ENCODE results near the gene PRSS1.
"Not testable (repeated sequence)": the region's sequence is repeated elsewhere in the genome, so short reads cannot be mapped to it uniquely, and the experiment has no call there.

Gene PRSS1

GRCh38 chr7:142749218-142749993, at the start of gene PRSS1:
PRSS1 (plus strand) TSS chr7:142749472; CDS start chr7:142749485, 13 bp downstream.
- DNase-seq = no peak

DNA sequence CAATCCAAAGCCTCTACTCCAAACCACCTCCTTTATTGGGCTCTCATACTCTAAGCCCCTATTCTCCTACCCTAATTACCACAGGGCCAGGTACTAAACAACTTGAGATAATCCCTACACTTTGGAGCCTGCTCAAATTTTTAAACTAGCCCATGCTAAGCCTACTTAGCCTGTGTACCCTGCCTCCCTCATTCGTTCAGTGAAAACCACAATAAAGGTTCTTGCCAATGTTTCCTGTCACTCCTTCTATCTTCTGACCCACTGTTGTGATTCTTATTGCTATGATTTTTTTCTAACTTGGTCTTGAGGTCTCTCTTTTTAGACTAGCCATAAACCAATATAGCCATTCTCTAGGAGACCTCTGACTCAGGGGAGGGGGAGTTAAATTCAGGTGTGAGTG, 48.3 kb upstream of the PRSS1 start:
- DNase-seq = not testable (repeated sequence)

DNA sequence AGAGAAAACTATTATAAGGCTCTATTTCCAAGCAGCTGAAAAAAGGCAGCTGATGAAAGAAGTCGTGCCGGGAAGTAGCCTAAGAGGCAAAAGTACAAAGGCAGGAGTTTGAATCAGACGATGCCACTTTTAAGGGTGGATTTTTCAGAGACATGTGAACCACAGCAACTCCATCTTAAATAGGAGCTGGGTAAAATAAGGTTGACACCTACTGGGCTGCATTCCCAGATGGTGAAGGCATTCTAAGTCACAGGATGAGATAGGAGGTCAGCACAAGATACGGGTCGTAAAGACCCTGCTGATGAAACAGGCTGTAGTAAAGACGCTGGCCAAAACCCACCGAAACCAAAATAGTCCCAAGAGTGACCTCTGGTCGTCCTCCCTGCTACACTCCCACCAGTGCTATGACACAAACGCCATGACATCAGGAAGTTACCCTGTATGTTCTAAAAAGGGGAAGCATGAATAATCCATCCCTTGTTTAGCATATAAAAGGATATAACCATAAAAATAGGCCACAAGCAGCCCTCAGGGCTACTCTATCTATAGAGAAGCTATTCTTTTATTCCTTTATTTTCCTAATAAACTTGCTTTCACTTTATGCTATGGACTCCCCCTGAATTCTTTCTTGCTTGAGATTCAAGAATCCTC, 45.5 kb upstream of the PRSS1 start:
- DNase-seq = peak; percentile 81 to 90 (median 90)

- peak; percentile 53 to 71 (median 54) for DNase-seq
Observed at GRCh38 chr7:142708726-142709125, 40.5 kb upstream of the PRSS1 start.

DNA sequence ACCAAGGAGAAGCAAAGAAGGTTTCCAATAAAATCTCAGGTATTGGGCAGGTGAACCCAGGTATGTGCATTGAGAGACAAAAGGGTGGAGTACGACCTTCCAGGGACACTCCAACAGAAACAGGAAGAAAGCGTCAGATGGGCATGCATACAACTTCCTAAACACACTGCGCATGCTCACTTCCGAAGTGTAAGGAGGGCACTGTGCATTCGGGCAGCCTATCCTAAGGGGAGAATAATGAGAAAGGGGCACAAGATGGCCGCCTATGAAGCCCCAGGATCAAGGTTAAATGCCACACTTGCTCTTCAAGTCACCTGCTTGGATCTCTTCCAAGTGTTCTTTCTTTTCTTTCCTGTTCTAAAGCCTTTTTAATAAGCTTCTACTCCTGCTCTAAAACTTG, 39.4 kb upstream of the PRSS1 start:
- DNase-seq = peak; percentile 34 to 46 (median 38)

- no peak for DNase-seq
Observed at GRCh38 chr7:142711196-142711595, 38.1 kb upstream of the PRSS1 start.

DNA sequence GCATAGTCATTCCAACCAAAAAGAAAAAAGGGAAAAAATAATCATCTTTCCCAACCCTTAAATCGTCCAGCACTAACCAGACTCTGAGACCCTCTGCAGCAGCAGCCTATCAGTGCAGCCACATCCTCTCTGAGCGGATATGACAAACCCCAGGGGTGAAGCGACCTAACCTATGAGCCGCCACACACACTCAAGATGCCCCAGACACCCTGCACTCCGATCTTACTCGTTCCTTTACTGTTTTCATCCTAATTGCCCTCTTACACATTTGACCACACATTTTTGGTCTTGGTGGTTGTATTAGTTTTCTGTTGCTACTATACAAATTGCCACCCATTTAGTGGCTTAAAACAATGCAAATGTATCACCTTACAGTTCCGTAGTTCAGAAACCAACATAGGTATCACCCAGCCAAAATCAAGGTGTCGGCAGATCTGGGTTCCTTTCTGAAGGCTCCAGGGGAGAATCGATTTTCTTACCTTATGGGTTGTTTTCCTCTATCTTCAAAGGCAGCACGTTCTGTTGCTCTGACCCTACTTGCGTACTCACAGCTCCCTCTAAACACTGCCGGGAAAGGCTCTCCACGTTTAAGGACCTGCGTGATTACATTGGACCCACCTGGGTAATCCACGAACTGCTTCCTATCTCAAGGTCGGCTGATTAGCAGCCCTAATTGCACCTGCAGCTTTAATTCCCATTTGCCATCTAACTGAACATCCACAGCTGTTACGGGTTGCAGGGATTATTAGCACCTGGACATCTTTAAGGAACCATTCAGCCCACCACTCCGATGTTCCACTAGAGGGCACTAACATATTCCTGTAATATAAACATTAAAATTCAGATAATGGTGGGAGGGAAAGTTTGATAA, 37.3 kb upstream of the PRSS1 start:
- DNase-seq = peak; percentile 28 to 46 (median 38)

- no peak for DNase-seq
Observed at GRCh38 chr7:142712617-142712957, 36.7 kb upstream of the PRSS1 start.

DNA sequence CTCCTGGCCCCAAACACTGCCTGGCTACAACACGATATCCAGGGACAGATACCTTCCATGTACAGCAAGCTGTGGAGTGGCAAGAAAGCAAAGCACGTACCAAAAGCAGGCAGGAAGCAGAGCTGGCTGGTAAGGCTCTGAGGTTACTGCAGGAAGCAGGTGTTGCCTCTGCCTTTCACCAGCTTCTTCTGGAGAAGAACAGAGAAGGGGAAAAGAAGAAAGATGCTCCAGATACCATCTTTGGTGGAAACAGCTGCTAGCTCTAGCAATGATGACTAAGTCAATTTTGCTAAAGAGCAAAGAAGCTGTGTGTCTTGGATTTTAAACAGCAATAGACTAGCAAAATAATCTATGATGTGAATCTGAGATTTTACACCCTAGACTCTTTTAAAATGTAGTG, 34.9 kb upstream of the PRSS1 start:
- DNase-seq = no peak

GRCh38 chr7:142716596-142716995, 32.7 kb upstream of the PRSS1 start:
- DNase-seq = peak in 1 of 3 donors; percentile 19

DNA sequence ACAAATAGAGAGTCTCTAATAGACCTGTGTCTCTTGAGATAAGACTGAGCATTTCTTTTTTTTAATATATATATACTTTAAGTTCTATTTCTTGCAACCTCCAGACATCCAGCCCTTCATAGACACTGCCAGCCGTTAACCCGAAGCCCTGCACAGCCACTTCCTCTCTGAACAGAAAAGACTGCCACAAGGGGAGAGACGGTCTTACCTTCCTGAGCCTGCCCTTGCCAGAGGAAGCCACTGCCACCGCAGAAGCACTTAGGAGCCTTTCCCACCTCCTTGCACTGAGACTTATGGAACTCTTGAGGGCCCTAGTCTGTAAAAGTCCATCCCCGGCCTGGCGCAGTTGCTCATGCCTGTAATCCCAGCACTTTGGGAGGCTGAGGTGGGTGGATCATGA, 31.8 kb upstream of the PRSS1 start:
- DNase-seq = peak in 1 of 3 donors; percentile 5

GRCh38 chr7:142718313-142718712, 31.0 kb upstream of the PRSS1 start:
- no peak for DNase-seq

DNA sequence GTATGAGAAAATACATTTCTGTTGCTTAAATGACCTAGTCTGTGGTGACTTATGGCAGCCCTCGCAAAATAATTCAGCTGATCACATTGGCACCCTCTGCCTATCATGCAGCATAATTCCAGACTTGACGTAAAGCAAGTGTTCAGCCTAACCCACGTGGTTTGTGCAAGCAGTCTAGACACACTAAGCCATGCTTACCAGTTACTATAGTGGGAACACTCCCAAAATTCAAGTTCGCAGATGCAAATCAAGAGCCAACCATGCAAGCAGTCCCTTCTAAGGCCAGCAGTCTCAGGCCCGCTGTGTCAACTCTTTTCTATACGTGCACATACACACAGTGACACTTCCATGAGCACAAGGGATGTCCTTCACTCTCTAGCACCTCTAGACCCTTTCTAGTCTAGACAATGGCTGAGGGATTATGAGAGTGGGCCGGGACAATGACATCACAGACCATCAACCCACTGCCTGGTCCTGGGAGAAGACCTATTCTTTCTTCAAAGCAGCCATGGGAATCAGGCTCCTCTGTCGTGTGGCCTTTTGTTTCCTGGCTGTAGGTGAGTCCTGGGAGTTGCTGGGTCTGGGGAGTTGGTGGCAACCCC, 29.0 kb upstream of the PRSS1 start:
- no peak for DNase-seq

DNA sequence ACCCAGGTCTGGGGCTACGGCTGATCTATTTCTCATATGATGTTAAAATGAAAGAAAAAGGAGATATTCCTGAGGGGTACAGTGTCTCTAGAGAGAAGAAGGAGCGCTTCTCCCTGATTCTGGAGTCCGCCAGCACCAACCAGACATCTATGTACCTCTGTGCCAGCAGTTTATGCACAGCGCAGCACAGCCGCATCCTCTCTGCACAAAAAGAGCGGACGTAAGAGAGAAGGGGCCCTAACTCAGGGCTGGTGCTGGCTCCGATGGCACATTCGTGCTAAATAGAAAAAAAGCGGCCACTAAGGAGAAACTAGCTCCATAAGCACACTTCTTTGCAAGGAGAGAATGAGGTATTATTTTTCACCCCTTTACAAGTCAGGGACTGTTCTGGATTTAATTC, 28.3 kb upstream of the PRSS1 start:
- no peak for DNase-seq

GRCh38 chr7:142722248-142722794, 27.0 kb upstream of the PRSS1 start:
- DNase-seq = no peak

DNA sequence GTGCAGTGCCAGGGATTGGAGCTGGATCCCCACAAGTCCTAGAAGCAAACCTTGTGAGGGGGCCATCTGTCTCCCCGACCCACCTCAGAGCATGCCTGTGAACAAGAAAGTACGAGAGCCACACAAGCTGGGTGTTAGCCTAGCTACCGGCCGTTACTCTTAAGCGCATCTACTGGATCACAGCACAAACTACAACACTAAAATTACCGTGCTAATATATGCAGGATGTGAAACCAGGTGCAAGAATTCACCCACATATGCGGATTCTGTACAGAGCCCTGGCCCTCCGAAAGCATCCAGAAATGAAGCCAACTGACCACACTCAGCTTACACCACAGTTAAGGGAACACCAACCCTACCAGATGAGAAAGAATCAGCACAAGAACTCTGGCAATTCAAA, 16.0 kb upstream of the PRSS1 start:
- no peak for DNase-seq

DNA sequence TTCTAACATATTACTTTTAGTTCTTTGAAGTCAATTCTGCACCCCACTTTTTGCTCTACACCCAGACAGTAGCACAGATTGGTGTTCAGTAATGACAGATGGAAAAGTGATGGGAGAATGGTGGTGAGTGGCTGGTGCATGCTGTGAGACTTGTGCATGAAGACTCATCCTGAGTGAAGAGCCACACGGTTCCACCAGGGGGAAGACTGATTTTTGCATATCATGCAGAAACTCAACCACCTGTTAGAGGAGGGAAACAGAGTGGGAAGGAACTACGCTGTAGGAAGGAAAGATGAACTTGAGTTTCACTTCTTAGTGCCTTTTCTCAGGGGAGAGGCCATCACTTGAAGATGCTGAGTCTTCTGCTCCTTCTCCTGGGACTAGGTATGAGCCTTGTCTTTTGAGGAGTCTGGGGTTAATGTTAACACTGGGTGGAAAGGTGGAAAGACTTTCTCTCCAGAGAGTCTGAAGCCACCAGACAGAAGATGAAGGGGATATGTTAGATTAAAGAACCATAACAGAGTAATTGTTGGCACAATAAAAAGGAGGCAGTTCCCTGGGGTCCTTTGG, 9.3 kb upstream of the PRSS1 start:
- no peak for DNase-seq

DNA sequence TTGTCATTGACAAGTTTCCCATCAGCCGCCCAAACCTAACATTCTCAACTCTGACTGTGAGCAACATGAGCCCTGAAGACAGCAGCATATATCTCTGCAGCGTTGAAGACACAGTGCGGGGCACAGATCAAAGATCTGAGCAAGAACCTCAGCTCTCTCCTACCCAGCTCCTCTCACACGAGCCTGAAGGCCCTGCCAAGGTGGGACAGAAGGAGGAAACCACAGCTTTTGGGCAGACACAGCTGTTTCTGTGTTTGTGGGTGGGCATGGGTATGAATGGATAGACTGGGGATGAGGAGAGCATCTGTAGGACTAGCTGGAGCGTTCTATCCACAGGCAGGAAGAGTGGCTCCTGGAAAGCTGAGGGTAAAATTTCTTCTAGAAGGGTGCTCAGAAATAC, 8.5 kb upstream of the PRSS1 start:
- no peak for DNase-seq

DNA sequence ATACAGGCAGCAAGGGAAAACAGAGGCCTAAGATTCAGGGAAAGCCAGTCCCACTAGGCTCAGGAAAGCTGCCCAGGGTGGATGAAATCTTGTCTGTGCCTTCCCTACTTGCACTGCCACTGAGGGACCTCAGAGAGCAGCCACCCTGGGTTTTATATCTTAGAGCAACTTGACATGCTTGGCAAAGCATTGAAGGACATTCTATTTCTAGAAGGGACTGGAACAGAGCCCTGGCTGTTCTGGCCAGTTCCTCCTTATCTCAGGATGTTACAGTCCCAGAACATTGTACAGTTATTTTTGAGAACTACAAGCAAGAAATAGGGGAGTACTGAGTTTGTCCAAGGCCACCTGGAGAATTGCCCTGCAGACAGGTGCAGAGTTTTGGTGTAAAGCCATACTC, 7.3 kb upstream of the PRSS1 start:
- DNase-seq = not testable (repeated sequence)

DNA sequence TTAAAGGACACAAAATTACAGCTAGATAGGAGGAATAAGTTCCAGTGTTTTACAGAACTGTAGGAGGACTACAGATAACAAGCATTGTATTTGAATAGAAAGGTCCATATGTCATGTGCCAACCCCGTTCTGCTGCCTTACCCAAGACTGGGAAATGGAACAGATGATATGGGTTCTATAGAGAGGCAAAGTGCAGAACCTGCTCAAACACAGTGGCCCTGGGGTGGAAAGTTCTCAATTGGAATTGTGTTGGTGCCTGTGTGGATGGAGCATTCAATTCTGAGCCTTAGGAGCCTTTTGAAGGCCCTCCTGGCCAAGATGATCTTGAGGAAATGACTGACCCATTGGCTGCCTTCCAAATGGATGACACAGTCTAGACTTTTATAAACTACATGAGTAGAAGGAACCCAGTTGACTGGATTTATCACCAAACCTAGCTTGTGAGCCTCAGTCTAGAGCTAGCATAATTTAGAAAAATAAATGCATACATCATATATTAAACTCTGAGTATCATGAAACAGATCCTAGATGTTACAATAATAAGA, 4.1 kb upstream of the PRSS1 start:
- peak; percentile 69 to 73 (median 73) for DNase-seq

DNA sequence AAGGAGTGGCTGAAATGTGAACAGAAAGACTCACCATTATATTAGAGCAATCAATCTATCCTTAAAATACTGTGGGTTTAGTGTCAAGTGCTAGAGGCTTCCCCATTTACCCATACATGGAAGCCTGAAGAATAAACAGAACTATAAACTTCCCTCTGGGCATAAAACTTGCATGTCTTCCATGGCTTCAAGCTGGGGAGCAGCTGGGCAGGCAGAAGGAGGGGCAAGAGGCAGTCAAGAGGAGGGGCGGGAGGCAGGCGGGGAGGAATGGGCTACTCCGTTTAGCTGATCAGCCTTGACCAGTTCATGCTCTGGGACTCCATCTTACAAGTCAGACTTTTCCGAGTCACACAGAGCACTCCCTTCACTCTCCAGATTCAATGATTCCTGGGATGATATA, 3.5 kb upstream of the PRSS1 start:
- peak in 1 of 3 donors; percentile 17 for DNase-seq

- DNase-seq = peak; percentile 35 to 66 (median 61)
Observed at GRCh38 chr7:142746264-142746663, 3.0 kb upstream of the PRSS1 start.
